Prostate gland (tissue), 2 donors: ENCODE results near the gene LPAR4.

Experiments
- POLR2A ChIP-seq: fragments of 450-650 bp; IDR thresholded peaks from one replicate; pipeline ENCODE4 v1.6.1; 2016; ENCODE audit warnings: antibody characterized with exemption, mild to moderate bottlenecking
- TF ChIP-seq, protein P1 (sequence below), 4 experiments: fragments of 200-600 bp in 2 of 4; fragments of 450-650 bp in 2 of 4; sonication (generic) in 2 of 4; IDR thresholded peaks; 1 replicate in 3 of 4; 2 replicates in 1 of 4; pipeline ENCODE4 v1.5.1; 2016 to 2019; ENCODE audit warnings: antibody characterized with exemption in 4 of 4, mild to moderate bottlenecking in 2 of 4, moderate library complexity in 2 of 4

DNA sequence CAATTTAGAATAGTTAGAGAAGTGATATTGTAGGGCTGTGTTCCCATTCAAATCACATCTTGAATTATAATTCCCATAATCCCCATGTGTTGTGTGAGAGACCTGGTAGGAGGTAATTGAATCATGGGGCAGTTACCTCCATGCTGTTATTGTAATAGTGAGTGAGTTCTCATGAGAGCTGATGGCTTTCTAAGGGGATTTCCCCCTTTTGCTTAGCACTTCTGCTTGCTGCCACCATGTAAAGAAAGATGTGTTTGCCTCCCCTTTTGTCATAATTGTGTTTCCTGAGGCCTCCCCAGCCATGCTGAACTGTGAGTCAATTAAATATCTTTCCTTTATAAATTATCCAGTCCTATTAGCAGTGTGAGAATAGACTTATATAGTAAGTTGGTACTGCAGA is 53.2 kb downstream of the LPAR4 start:
- TF ChIP-seq POLR2A: no peak
- TF ChIP-seq, protein P1, sequence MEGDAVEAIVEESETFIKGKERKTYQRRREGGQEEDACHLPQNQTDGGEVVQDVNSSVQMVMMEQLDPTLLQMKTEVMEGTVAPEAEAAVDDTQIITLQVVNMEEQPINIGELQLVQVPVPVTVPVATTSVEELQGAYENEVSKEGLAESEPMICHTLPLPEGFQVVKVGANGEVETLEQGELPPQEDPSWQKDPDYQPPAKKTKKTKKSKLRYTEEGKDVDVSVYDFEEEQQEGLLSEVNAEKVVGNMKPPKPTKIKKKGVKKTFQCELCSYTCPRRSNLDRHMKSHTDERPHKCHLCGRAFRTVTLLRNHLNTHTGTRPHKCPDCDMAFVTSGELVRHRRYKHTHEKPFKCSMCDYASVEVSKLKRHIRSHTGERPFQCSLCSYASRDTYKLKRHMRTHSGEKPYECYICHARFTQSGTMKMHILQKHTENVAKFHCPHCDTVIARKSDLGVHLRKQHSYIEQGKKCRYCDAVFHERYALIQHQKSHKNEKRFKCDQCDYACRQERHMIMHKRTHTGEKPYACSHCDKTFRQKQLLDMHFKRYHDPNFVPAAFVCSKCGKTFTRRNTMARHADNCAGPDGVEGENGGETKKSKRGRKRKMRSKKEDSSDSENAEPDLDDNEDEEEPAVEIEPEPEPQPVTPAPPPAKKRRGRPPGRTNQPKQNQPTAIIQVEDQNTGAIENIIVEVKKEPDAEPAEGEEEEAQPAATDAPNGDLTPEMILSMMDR (IDR thresholded peaks at IDR 0.05): no peak
